ENCODE data around the gene HTRA2.

Gene HTRA2

GRCh38 chr2:74556159-74556558 lies 26.4 kb downstream of the HTRA2 start:
- Histone ChIP-seq H3K9me2 (ENCODE audit: low read depth, low read length) (no peaks in the 10 kb centered on the region), H3K4me1 (ENCODE audit: insufficient read depth, low read length, severe bottlenecking) (peaks cover 17% of the 10 kb centered on the region), H3K79me2 (ENCODE audit: insufficient read depth, low read length) (no peaks in the 10 kb centered on the region), H3K27ac (ENCODE audit: low read depth, low read length, poor library complexity, severe bottlenecking) (no peak overlapping the region), H2AFZ (ENCODE audit: low read length) (no peak overlapping the region), H4K20me1 (ENCODE audit: insufficient read depth, low read length) (no peaks in the 10 kb centered on the region), H3K27me3 (ENCODE audit: insufficient read depth, low read length) (no peaks in the 10 kb centered on the region), H3K36me3 (ENCODE audit: insufficient read depth, low read length) (peaks cover 6% of the 10 kb centered on the region; the same call in 1 of the 2 replicates), H3K9ac (ENCODE audit: low read length) (no peak overlapping the region), H3K9me3 (ENCODE audit: low read length) (no peaks in the 10 kb centered on the region), H3K4me2 (ENCODE audit: low read length) (no peak overlapping the region), H3F3A (ENCODE audit: insufficient read depth, low read length) (no peaks in the 10 kb centered on the region), H3K4me3 (ENCODE audit: low read depth, low read length, poor library complexity, severe bottlenecking) (no peak overlapping the region)
- TF ChIP-seq, protein P1, sequence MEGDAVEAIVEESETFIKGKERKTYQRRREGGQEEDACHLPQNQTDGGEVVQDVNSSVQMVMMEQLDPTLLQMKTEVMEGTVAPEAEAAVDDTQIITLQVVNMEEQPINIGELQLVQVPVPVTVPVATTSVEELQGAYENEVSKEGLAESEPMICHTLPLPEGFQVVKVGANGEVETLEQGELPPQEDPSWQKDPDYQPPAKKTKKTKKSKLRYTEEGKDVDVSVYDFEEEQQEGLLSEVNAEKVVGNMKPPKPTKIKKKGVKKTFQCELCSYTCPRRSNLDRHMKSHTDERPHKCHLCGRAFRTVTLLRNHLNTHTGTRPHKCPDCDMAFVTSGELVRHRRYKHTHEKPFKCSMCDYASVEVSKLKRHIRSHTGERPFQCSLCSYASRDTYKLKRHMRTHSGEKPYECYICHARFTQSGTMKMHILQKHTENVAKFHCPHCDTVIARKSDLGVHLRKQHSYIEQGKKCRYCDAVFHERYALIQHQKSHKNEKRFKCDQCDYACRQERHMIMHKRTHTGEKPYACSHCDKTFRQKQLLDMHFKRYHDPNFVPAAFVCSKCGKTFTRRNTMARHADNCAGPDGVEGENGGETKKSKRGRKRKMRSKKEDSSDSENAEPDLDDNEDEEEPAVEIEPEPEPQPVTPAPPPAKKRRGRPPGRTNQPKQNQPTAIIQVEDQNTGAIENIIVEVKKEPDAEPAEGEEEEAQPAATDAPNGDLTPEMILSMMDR (IDR thresholded peaks at IDR 0.05; ENCODE audit: low read length), result no peak
- no peak for TF ChIP-seq EZH2 (IDR thresholded peaks at IDR 0.05; ENCODE audit: borderline replicate concordance, low read length)

- no peak overlapping the region for H2AFZ ChIP-seq (ENCODE audit: low read length)
- H3K79me2 ChIP-seq (ENCODE audit: insufficient read depth, low read length), result no peaks in the 10 kb centered on the region
- no peaks in the 10 kb centered on the region for H3K9me2 ChIP-seq (ENCODE audit: low read depth, low read length)
- H3F3A ChIP-seq (ENCODE audit: insufficient read depth, low read length), result no peaks in the 10 kb centered on the region
- TF ChIP-seq, protein P1 (IDR thresholded peaks at IDR 0.05; ENCODE audit: low read length), result no peak
- TF ChIP-seq EZH2 (IDR thresholded peaks at IDR 0.05; ENCODE audit: borderline replicate concordance, low read length), result no peak
- no peaks in the 10 kb centered on the region for H3K9me3 ChIP-seq (ENCODE audit: low read length)
- no peaks in the 10 kb centered on the region for H4K20me1 ChIP-seq (ENCODE audit: insufficient read depth, low read length)
- H3K9ac ChIP-seq (ENCODE audit: low read length), result no peak overlapping the region
- H3K4me1 ChIP-seq (ENCODE audit: insufficient read depth, low read length, severe bottlenecking), result peaks cover 17% of the 10 kb centered on the region
- no peaks in the 10 kb centered on the region for H3K27me3 ChIP-seq (ENCODE audit: insufficient read depth, low read length)
- peaks cover 6% of the 10 kb centered on the region; the same call in 1 of the 2 replicates for H3K36me3 ChIP-seq (ENCODE audit: insufficient read depth, low read length)
- H3K4me3 ChIP-seq (ENCODE audit: low read depth, low read length, poor library complexity, severe bottlenecking), result no peak overlapping the region
- no peak overlapping the region for H3K27ac ChIP-seq (ENCODE audit: low read depth, low read length, poor library complexity, severe bottlenecking)
- H3K4me2 ChIP-seq (ENCODE audit: low read length), result no peak overlapping the region
Observed at GRCh38 chr2:74556831-74557370, 27.2 kb downstream of the HTRA2 start.

DNA sequence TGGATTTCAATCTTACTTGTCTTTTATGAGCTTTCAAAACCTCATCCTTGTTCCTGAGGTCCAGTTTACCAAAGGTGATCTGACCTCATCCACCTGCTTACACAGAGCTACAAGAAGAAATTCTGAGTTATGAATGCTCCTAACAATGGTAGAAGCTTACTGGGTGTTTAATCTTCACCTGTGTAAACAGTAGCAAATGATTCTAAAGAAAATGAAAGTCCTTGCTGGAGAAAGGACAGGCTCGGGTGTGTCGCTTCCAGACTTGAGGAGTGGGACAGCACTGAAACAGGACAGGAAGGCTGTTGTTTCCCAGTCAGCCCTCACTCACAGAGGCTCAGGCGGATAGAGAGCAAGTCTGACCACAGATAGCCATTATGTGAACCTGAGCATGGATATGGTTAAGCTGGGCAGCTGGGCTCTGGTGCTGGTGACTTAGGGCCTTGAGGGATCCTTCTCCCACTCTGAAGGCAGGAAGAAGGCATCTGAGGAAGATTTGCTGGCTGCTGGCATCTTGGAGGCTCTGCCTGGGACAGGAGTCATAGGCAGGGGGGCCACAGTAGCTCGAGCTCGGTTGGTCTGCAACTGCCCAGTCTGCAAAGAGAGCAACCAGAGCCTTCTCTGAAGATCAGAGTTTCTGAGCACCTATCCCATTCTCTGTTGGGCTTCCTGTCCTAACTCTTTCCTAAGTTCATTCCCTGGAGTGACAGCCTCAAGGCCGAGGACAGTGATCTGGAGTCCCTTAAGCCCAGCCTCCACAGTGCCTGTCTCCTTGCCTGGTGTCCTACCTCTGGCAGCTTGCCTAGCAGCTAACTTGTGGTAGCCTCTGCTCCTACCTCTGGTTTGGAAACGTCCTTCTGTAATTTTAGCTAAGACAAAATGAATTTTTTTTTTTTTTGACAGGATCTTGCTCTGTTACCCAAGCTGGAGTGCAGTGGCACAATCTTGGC lies 28.8 kb downstream of the HTRA2 start:
- H3K36me3 ChIP-seq (ENCODE audit: insufficient read depth, low read length), result peaks cover 6% of the 10 kb centered on the region; the same call in 1 of the 2 replicates
- H3K27ac ChIP-seq (ENCODE audit: low read depth, low read length, poor library complexity, severe bottlenecking), result no peak overlapping the region
- H3K9me2 ChIP-seq (ENCODE audit: low read depth, low read length), result no peaks in the 10 kb centered on the region
- H3K4me3 ChIP-seq (ENCODE audit: low read depth, low read length, poor library complexity, severe bottlenecking), result no peak overlapping the region
- no peak overlapping the region for H3K4me2 ChIP-seq (ENCODE audit: low read length)
- H3K4me1 ChIP-seq (ENCODE audit: insufficient read depth, low read length, severe bottlenecking), result peaks cover 13% of the 10 kb centered on the region
- H3F3A ChIP-seq (ENCODE audit: insufficient read depth, low read length), result no peaks in the 10 kb centered on the region
- H3K9ac ChIP-seq (ENCODE audit: low read length), result no peak overlapping the region
- no peaks in the 10 kb centered on the region for H4K20me1 ChIP-seq (ENCODE audit: insufficient read depth, low read length)
- no peaks in the 10 kb centered on the region for H3K9me3 ChIP-seq (ENCODE audit: low read length)
- H2AFZ ChIP-seq (ENCODE audit: low read length), result no peak overlapping the region
- TF ChIP-seq, protein P1 (IDR thresholded peaks at IDR 0.05; ENCODE audit: low read length), result no peak
- no peak for TF ChIP-seq EZH2 (IDR thresholded peaks at IDR 0.05; ENCODE audit: borderline replicate concordance, low read length)
- H3K27me3 ChIP-seq (ENCODE audit: insufficient read depth, low read length), result no peaks in the 10 kb centered on the region
- no peaks in the 10 kb centered on the region for H3K79me2 ChIP-seq (ENCODE audit: insufficient read depth, low read length)

Data from OCI-LY1 (cell line).